ENCODE measurements around the gene PRKN. TPM values are rescaled to one million over a fixed set of nuclear protein-coding genes. Genes with fewer than 3 reads are reported as not detected.

The PRKN gene
- total and polyA plus RNA-seq, 2 donors (not counting 3 experiments of a cell fraction or from before 2014, with no cell fraction given) = 0.06 TPM; not detected in 1

DNA sequence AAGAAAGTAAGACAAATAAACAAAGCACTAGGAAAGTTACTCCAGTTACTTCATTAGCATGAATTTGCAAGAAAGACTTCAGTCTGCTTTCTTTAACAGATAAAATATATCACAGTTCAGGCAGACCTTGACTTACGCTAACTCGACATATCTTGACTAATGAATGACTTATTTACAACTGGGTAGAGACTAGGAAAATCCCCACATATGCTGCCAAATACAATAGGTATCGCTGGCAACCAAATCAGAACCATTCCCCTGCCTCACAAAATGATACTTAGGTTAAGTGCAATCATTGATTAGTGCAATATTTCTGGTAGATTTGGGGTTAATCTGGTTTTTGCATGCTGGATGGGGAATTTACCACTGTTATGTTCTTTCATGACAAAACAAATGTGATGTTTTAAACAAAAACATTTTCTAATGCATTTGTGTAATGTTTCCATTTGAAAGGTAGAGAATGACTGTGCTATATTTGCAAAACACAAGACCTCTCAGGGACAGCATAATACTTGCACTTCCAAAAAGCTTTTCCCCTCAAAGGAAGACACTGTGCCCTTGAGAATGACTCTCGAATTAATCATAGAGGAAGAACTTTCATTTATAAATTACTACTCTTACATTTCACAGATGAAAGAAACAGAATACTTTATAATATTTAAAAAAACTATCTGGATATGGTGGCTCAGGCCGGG, 101.6 kb downstream of the PRKN start:
- Histone ChIP-seq H3K9me3 (replicated peaks; ENCODE audit: control insufficient read depth, insufficient read depth, low read length) (no peaks in the 10 kb centered on the region), H3K27ac (ENCODE audit: insufficient read depth, low read depth, low read length) (no peak overlapping the region), H3K36me3 (ENCODE audit: control insufficient read depth in 2 of 2, extremely low read depth in 1 of 2, insufficient read depth in 2 of 2, low read length in 2 of 2) (no peaks in the 10 kb centered on the region), H3K9me1 (replicated peaks; ENCODE audit: control insufficient read depth, extremely low read depth, insufficient read depth, low read length) (no peaks in the 10 kb centered on the region), H3K9ac (replicated peaks; ENCODE audit: extremely low read depth, insufficient read depth, low read length) (no peak overlapping the region), H3K79me2 (ENCODE audit: control insufficient read depth, insufficient read depth, low read length) (no peaks in the 10 kb centered on the region), H4K20me1 (replicated peaks; ENCODE audit: control insufficient read depth, extremely low read depth, insufficient read depth, low read length) (no peaks in the 10 kb centered on the region), H3K4me3 (replicated peaks in 1 of 3; ENCODE audit: insufficient read depth in 1 of 3, low read depth in 1 of 3, low read length in 3 of 3) (no peak overlapping the region), H3K4me1 (ENCODE audit: control insufficient read depth, extremely low read depth, insufficient read depth, low read length) (no peaks in the 10 kb centered on the region), H3K27me3 (ENCODE audit: control insufficient read depth in 2 of 2, insufficient read depth in 2 of 2, low read length in 2 of 2) (no peaks in the 10 kb centered on the region), H2AFZ (ENCODE audit: low read depth, low read length) (no peak overlapping the region), H3K4me2 (ENCODE audit: insufficient read depth, low read length) (no peak overlapping the region)
- DNase-seq (ENCODE audit: low read depth, low spot score) (no peak), FAIRE-seq (no peak)
- TF ChIP-seq MYC (IDR thresholded peaks at IDR 0.05; ENCODE audit: low read depth, low read length) (no peak), CTCF (IDR thresholded peaks at IDR 0.05; ENCODE audit: extremely low read depth in 1 of 2, insufficient read depth in 1 of 2, low read depth in 1 of 2, low read length in 2 of 2) (no peak), FOS (IDR thresholded peaks at IDR 0.05; ENCODE audit: borderline replicate concordance, insufficient read depth, low read length) (no peak), JUN (IDR thresholded peaks at IDR 0.05; ENCODE audit: borderline replicate concordance, insufficient read depth, insufficient read length, low read depth) (no peak), GATA2 (IDR thresholded peaks at IDR 0.05; ENCODE audit: insufficient read depth, insufficient read length, low read depth, low read length) (no peak), EZH2 (IDR thresholded peaks at IDR 0.05; ENCODE audit: borderline replicate concordance, low read depth, low read length, severe bottlenecking) (no peak), POLR2A (IDR thresholded peaks at IDR 0.05; ENCODE audit: low read depth, low read length) (no peak), MAX (IDR thresholded peaks at IDR 0.05; ENCODE audit: insufficient read depth, insufficient read length) (no peak), POLR2AphosphoS5 (IDR thresholded peaks at IDR 0.05; ENCODE audit: insufficient read depth, low read depth, low read length) (no peak)
- dilution Hi-C loops (cut with MboI; ENCODE audit: extremely low pct_ligation_motif_present, low sequenced_read_pairs) = no loop called here
- ChIA-PET CTCF (interaction anchor here (0.7 kb wide), 1 partner anchor 1480 kb away, joined by 3 read pairs; no protein-coding TSS in a partner anchor), POLR2A (no interaction called here)
- intact Hi-C loops (cut with micrococcal nuclease) = no loop called here
- no TSS peak for BruUV-seq (replicated peaks)

All from endothelial cell of umbilical vein (primary cell).